NCI-H345 treated with DMSO at 0.1 percent for 48 hours (cell line): ENCODE data around the gene PRKCA.

ENCODE experiments used
- DNase-seq: peaks from one replicate; lab custom pipeline; 2025; ENCODE audit not compliant: unreplicated experiment; lab: John Stamatoyannopoulos, UW

Gene PRKCA

GRCh38 chr17:66753126-66753920 is 450.9 kb downstream of the PRKCA start:
- no peak for DNase-seq

DNA sequence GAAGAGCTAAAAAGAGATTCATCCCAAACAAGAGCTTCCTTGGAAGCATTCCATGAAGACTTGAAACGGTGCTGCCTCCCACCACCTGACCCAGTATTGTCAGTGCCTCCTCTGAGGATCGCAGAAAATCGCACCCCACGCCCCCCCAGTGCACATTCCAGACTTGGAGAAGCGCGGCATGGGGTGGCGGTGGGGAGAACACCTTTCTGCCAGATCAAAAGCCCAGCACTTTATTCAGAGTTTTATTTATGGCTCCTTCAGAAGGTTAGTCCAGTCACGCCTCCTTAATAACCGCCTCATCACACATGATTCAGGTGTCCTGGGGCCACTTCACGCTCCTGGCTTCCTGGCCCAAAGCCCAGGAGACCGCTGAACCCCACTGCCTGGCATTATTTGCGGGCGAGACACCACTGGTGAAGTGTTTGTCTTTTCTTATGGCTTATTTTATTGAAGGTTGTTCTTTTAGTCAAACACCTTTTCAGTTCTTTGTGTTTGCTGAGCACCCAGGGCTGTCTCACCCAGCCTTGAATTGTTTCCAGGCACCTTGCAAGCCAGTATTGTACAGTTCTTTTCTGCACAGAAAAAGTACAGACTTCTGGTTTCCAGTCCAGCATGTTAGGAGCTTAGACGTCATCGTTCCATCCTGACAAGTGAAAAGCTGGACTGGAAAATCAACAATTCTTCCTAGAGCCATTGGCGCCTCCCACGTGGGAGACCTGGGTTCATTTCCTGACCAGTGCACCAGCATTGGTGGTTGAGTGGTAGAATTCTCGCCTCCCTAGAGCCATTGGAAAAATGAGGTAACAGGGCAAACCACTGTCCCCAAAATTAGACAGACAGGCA is 452.9 kb downstream of the PRKCA start:
- peak; percentile 96 for DNase-seq

DNA sequence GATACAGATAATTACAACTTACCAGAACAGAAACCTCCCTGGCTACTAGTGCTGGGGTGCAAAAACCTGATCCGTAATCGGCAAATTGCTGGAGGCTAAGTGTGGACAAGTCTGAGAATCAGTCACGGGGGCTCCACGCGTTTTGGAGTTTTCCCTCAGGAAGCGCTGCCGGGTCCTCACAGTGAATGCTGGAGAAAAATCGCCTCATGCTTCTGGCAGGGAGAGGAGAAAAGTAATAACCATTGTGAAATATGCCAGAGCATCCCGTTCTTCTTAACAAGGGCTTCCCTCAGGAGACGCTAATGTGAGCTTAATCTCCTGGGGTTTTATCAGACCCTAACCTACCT is 453.5 kb downstream of the PRKCA start:
- DNase-seq, result no peak

GRCh38 chr17:66760324-66760723 is 457.9 kb downstream of the PRKCA start:
- DNase-seq, result no peak

GRCh38 chr17:66762276-66762675 is 459.9 kb downstream of the PRKCA start:
- no peak for DNase-seq

GRCh38 chr17:66763056-66763455 is 460.6 kb downstream of the PRKCA start:
- DNase-seq, result no peak

- DNase-seq, result peak; percentile 82
Observed at GRCh38 chr17:66764506-66764905, 462.1 kb downstream of the PRKCA start.

GRCh38 chr17:66767154-66767933 is 464.9 kb downstream of the PRKCA start:
- no peak for DNase-seq

DNA sequence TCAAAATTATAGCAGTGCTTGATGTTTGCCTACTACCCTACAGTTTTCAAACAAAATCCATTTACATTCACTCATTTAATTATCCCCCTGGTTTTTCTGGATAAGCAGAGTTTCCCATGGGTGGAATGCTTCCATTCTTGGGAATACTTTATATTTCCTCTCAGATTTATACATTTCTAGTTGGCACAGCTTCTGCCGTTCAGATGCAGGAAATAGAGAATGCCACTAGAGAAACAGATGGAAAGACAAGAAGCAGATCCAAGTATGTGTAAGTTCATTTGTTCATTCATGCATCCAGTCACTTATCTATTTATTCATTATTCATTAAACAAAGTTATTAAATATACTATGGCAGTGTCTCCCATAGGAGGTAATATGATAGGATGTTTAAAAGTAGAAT is 467.5 kb downstream of the PRKCA start:
- no peak for DNase-seq

- no peak for DNase-seq
Observed at GRCh38 chr17:66772148-66772812, 469.9 kb downstream of the PRKCA start.

GRCh38 chr17:66775271-66775670 is 472.9 kb downstream of the PRKCA start:
- no peak for DNase-seq

DNA sequence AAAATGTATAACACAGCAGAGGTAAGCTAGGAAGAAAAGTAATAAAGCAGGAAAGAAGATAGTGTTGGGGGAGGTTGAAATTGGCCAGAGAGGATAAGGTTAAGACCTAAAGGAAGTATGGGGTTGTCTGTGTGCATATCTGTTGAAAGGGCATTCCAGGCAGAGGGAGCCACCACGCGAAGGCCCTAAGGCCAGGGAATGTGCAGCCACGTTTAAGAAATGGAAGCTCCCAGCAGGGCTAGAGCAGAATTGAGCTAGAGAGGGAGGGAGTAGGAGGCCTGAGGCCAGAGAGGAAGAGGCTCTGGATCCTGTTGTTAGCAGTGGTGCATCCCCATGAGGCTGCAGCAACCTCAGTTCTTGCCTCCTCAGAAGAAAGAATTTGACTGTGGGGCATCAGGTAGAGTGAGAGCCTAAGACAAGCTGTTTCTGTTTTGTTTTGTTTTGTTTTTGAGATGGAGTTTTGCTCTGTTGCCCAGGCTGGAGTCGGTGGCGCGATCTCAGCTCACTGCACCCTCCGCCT is 473.5 kb downstream of the PRKCA start:
- no peak for DNase-seq

DNA sequence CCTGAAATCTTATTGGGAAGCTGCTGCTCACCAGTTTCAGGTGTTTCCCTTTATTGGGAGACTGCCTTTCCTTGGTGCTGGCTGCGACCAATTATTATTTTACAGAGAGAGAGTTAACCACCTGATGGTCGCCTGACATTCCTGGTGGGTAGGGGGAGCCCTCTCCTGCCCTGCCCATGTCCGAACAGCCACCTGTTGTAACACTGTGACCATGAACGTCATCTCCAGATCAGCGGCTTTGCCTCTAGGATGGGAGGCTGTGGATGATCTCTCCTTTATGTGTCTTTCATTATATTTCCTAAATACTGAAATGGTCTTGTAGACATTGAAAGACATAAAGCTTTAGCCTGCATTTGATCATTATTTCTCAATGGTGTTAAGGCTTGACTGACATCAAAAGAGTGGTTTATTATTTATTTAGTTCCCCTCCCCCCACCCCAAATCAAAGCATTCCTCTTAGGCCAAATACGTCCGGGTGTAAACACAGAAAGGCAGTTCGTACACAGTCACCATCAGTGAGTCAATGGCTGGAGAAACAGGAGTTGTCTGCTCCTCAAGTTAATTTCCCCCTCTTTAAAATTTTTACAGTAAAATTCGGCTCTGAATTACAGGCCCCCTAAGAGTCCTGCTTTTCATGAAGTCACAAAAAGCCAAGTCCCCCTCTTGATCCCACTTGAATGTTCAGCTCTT is 474.7 kb downstream of the PRKCA start:
- no peak for DNase-seq

DNA sequence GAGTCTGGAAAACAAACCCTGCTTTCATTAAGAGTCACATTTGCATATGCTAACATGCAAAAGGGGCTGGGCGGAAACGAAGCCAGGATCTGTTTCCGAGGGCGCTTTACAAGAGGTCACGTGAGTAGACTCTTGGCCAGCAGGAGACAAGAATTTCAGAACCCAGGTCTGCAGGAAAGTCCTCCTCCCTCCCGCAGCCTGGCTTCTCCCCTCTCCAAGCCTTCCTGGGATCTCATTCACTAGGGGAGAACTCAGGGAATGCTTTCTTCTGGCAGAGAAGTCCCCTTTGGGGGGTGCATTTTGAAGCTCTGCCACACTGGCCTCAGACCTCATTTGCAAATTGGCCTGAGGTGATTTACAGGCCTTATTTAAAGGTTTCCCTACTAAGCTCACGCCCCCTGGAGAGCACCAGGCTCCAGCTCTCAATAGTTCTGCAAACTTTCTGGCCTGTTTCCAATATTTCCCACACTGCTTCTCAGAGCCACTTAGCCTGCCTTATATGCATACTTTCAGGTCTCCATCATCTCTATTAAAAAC is 475.3 kb downstream of the PRKCA start:
- peak; percentile 84 for DNase-seq

DNA sequence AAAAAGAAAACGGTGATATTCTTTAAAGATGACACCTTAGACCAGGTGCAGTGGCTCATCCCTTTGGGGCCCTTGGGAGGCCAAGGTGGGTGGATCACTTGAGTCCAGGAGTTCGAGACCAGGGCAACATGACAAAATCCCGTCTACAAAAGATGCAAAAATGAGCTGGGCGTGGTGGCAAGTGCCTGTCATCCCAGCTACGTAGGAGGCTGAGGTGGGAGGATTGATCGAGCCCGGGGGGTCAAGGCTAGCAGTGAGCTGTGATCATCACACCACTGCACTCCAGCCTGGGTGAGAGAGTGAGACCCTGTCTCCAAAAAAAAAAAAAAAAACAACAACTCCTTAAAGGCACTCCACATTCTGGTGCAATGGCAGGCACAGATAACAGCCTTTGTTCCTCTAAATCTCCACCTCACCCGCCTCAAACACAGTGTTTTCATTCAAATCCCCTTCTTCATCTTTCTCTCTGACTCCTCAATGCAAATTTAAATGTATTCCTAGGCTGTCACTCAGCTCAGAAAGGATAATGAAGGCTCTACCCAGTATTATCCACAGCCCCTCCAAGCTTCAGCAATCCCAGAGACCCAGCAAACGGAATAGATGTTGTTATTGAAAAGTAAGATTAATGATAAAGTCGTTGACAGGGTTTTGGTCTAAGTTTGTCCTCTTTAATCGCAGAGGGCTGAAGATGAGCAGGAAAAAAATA is 476.3 kb downstream of the PRKCA start:
- no peak for DNase-seq

- DNase-seq, result no peak
Observed at GRCh38 chr17:66779237-66779606, 476.8 kb downstream of the PRKCA start.

- DNase-seq, result no peak
Observed at GRCh38 chr17:66781135-66781534, 478.7 kb downstream of the PRKCA start.

- no peak for DNase-seq
Observed at GRCh38 chr17:66782851-66783250, 480.4 kb downstream of the PRKCA start.

DNA sequence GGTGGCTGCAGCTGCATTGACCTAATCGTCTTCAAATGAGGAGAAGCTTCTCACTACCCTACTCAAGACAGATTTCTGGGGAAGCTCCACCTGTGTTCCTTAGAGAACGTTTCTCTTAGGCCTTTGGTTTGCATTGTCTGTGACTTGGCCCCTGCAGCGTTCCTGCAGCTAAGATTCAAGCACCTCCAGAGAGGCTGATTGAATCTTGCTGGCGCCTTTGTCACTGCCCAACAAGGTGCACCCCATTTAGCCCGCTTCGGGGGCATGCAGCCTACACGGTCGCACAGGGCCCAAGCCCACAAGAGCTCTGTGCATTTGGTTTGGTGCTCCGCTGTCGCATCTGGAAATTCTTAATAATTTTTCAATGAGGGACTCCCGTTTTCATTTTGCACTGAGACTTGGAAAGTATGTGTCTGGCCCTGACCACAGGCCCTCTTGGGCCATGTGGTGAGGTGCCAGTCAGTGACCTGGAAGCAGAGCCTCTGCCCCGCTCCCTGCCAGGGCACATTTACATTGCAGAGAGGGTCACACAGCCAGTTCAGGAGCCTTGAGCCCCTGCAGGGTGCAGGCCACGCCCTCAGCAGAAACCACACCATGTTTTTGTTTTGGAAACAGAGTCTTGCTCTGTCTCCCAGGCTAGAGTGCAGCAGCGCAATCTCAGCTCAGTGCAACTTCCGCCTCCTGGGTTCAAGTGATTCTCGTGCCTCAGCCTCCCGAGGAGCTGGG is 481.4 kb downstream of the PRKCA start:
- DNase-seq, result no peak
